ENCODE data around the gene MEX3D.

DNA sequence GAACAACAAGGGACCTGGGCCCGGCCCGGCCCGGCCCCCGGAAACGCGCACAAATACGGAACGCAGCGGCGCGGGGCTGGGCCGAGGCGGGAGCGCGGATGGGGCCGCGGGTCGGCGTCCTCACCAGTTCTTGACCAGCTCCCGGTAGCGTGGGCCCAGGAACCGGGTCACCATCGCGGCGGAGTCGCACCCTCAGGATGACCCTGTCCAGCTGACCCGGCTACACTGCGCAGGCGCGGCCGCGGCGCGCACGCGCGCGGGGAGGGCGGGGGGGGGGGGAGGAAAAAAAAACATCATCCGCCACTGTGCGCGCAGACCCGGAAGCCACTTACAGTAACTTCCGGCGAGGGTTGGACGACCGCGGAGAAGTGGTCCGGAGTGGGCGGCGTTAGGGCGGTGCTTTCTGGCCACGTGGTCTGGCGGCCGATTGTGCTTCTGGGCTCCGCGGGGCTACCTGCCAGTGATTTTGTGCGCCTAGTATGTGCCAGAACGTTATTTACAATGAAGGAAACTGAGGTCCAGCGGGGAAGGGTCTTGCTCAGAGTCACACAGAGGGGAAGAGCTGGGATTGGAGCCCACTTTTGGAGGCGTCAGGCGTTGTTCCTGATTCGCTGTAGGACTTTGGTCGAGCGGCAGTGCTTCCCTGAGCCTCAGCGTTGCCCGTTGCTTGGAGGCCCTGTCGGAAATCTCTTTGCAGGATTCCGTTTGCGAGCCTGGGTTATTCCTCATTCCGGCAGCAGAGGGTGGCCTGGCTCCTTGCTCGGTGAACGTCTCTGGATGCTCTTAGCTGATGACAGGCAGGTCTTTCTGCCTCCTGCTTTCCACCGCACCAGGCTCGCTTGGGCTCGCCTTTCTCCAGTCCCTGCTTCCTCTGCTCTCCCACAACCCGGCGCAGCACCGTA, 37.4 kb upstream of the MEX3D start, which contains the start of gene UQCR11:
- TF ChIP-seq YY1 (IDR thresholded peaks at IDR 0.05; ENCODE audit: low read depth), result 0 out of 2 replicates have a peak, but pooled peaks have one; percentile 19
- no peak for TF ChIP-seq NFIC (IDR thresholded peaks at IDR 0.05)
- TF ChIP-seq, protein P1, sequence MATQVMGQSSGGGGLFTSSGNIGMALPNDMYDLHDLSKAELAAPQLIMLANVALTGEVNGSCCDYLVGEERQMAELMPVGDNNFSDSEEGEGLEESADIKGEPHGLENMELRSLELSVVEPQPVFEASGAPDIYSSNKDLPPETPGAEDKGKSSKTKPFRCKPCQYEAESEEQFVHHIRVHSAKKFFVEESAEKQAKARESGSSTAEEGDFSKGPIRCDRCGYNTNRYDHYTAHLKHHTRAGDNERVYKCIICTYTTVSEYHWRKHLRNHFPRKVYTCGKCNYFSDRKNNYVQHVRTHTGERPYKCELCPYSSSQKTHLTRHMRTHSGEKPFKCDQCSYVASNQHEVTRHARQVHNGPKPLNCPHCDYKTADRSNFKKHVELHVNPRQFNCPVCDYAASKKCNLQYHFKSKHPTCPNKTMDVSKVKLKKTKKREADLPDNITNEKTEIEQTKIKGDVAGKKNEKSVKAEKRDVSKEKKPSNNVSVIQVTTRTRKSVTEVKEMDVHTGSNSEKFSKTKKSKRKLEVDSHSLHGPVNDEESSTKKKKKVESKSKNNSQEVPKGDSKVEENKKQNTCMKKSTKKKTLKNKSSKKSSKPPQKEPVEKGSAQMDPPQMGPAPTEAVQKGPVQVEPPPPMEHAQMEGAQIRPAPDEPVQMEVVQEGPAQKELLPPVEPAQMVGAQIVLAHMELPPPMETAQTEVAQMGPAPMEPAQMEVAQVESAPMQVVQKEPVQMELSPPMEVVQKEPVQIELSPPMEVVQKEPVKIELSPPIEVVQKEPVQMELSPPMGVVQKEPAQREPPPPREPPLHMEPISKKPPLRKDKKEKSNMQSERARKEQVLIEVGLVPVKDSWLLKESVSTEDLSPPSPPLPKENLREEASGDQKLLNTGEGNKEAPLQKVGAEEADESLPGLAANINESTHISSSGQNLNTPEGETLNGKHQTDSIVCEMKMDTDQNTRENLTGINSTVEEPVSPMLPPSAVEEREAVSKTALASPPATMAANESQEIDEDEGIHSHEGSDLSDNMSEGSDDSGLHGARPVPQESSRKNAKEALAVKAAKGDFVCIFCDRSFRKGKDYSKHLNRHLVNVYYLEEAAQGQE (IDR thresholded peaks at IDR 0.05; ENCODE audit: low read depth), result no peak
- TF ChIP-seq CEBPB (IDR thresholded peaks at IDR 0.05), result no peak
- no peak for TF ChIP-seq TCF12 (IDR thresholded peaks at IDR 0.05; ENCODE audit: low read depth)
- no peak for TF ChIP-seq CREB1 (IDR thresholded peaks at IDR 0.05; ENCODE audit: low read depth)

All from Ishikawa (cell line).